ENCODE measurements around the gene BRD9.

Gene BRD9

GRCh38 chr5:876398-877365 is 15.9 kb downstream of the BRD9 start:
- no peak for DNase-seq

GRCh38 chr5:875931-876330 is 16.7 kb downstream of the BRD9 start:
- no peak for DNase-seq

GRCh38 chr5:873328-873727 is 19.3 kb downstream of the BRD9 start:
- no peak for DNase-seq

- DNase-seq = no peak
Observed at GRCh38 chr5:872301-872700, 20.3 kb downstream of the BRD9 start.

GRCh38 chr5:871596-872298 is 20.9 kb downstream of the BRD9 start:
- DNase-seq = no peak

GRCh38 chr5:870956-871355 is 21.6 kb downstream of the BRD9 start:
- no peak for DNase-seq

GRCh38 chr5:868428-869135 is 24.0 kb downstream of the BRD9 start:
- no peak for DNase-seq

- no peak for DNase-seq
Observed at GRCh38 chr5:867300-867870, 25.2 kb downstream of the BRD9 start.

- DNase-seq = no peak
Observed at GRCh38 chr5:865771-866170, 26.8 kb downstream of the BRD9 start.

- no peak for DNase-seq
Observed at GRCh38 chr5:865168-865521, 27.5 kb downstream of the BRD9 start.

GRCh38 chr5:864492-865167 is 28.0 kb downstream of the BRD9 start:
- no peak for DNase-seq

GRCh38 chr5:863244-863805 is 29.3 kb downstream of the BRD9 start:
- no peak for DNase-seq

GRCh38 chr5:862367-863243 is 30.0 kb downstream of the BRD9 start:
- no peak for DNase-seq

- DNase-seq = no peak
Observed at GRCh38 chr5:861442-862366, 30.9 kb downstream of the BRD9 start.

GRCh38 chr5:860506-861150 is 32.0 kb downstream of the BRD9 start:
- DNase-seq = no peak

- no peak for DNase-seq
Observed at GRCh38 chr5:859798-860296, 32.8 kb downstream of the BRD9 start.

GRCh38 chr5:859391-859790 is 33.2 kb downstream of the BRD9 start:
- DNase-seq = no peak

GRCh38 chr5:858726-859125 is 33.9 kb downstream of the BRD9 start:
- no peak for DNase-seq
